HepG2 (cell line): ENCODE measurements around the gene KCNQ5. TPM values are rescaled to one million over a fixed set of nuclear protein-coding genes. Genes with fewer than 3 reads are reported as not detected.

ENCODE experiments used
- FIP1L1 ChIP-seq: fragments of 200-400 bp; formaldehyde crosslinking; IDR thresholded peaks from 2 replicates; pipeline ENCODE4 v1.6.1; 2018; ENCODE audit warnings: low read depth, mild to moderate bottlenecking, low read length, moderate library complexity, borderline replicate concordance; ENCODE audit not compliant: insufficient read depth
- NFIB ChIP-seq: sonication (generic); formaldehyde crosslinking; IDR thresholded peaks from 2 replicates; pipeline ENCODE4 v1.9.0; 2021; ENCODE audit warnings: missing genetic modification reagents, mild to moderate bottlenecking, borderline replicate concordance
- RXRB ChIP-seq: IDR thresholded peaks from 2 replicates; pipeline ENCODE4 v1.6.1; 2016; ENCODE audit warnings: borderline replicate concordance, missing genetic modification reagents, missing compliant biosample characterization
- ZBTB40 ChIP-seq, 2 experiments: fragments of 450-650 bp in 1 of 2; sonication (generic) in 1 of 2; formaldehyde crosslinking in 1 of 2; IDR thresholded peaks; 2 replicates each; pipeline versions ENCODE4 v1.6.1 to v1.8.0; 2016 to 2022; ENCODE audit warnings: antibody characterized with exemption in 1 of 2, mild to moderate bottlenecking in 1 of 2, missing genetic modification reagents in 1 of 2
- ZNF18 ChIP-seq: sonication (generic); formaldehyde crosslinking; IDR thresholded peaks from 2 replicates; pipeline ENCODE4 v1.8.0; 2022; ENCODE audit warnings: mild to moderate bottlenecking, missing genetic modification reagents; ENCODE audit not compliant: insufficient replicate concordance
- ZNF232 ChIP-seq: sonication (generic); formaldehyde crosslinking; IDR thresholded peaks from 2 replicates; pipeline ENCODE4 v1.4.0; 2020; ENCODE audit warnings: missing genetic modification reagents, borderline replicate concordance
- ZNF841 ChIP-seq: sonication (generic); formaldehyde crosslinking; IDR thresholded peaks from 2 replicates; pipeline ENCODE4 v1.8.1; 2023; ENCODE audit warnings: missing genetic modification reagents, borderline replicate concordance
- polyA plus RNA-seq, 8 experiments: library from polyadenylated mRNA; depleted of rRNA in 3 of 8; stranded (reverse) in 7 of 8; unstranded in 1 of 8; fragments of >200 nt; fragmentation: Illumina TruSeq in 4 of 8; extraction: Trizol in 4 of 8; gene quantifications; 2 replicates each; pipeline versions ENCODE4 v1.2.1 to v1.2.3, GENCODE V29; 2011 to 2016; ENCODE audit warnings: low read depth in 4 of 8, missing spikeins in 1 of 8, mixed read lengths in 1 of 8; ENCODE audit not compliant: insufficient read depth in 1 of 8
- total RNA-seq, 5 experiments: library from RNA; depleted of rRNA; stranded (reverse); fragments of >200 nt; fragmentation: Illumina TruSeq; extraction: Trizol; gene quantifications; 2 replicates each; pipeline ENCODE4 v1.2.3, GENCODE V29; 2016; ENCODE audit warnings: low read depth in 1 of 5

KCNQ5 gene
- total and polyA plus RNA-seq, 2 of the 13 experiments (the other 11 are each of a cell fraction or from before 2014, with no cell fraction given), result 0.04 TPM; not detected in 1

GRCh38 chr6:72819609-72820008 lies 197.7 kb downstream of the KCNQ5 start (continued):
- TF ChIP-seq ZBTB40 (IDR thresholded peaks at IDR 0.05), result no peak
- no peak for TF ChIP-seq ZBTB40 (CRISPR knock-in tag; IDR thresholded peaks at IDR 0.05)
- no peak for TF ChIP-seq RXRB
- no peak for TF ChIP-seq ZNF18
- no peak for TF ChIP-seq ZNF232 (CRISPR knock-in tag)
- no peak for TF ChIP-seq FIP1L1
- TF ChIP-seq NFIB (CRISPR knock-in tag), result no peak
- no peak for TF ChIP-seq ZNF841 (CRISPR knock-in tag)
